T-helper 1 cell treated with Interleukin-12 subunit alpha and Interleukin-12 subunit beta and Interleukin-4 antibody, amounts not matched to agents 30 ng/mL and 1 ng/mL, for 36 hours (primary cell): ENCODE results near the gene WDR48. TPM values are rescaled to one million over a fixed set of nuclear protein-coding genes. Genes with fewer than 3 reads are reported as not detected.

Experiments used
- intact Hi-C: fragments of 100-400 bp; cut with micrococcal nuclease; formaldehyde crosslinking; loops from one replicate; pipeline ENCODE4 v1.15.1; 2024
- total RNA-seq: library from RNA; stranded (reverse); gene quantifications from 2 replicates; pipeline ENCODE4 v1.2.3, GENCODE V29; 2022

Gene WDR48
- total RNA-seq, 1 donor from 2014 or later = 46.4 TPM

DNA sequence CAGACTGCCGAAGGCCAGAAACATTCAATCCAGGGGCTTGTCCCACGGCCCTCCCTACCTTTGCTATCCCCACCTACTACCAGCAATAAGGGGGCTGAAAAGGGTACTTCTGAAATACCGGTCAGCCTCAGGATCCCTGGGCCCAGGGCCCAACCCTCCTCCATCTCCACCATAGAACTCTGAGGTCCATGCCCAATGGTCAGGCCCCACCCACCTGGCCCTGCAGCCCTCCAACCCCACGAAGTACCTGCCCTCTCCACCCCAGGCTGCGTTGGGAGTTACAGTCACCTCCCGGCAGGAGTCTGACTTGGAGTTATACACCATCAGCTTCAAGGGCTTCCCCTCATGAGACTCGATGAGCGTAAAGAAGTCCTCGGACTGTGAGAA lies 48.7 kb downstream of the WDR48 start:
- intact Hi-C loops = no loop called here

DNA sequence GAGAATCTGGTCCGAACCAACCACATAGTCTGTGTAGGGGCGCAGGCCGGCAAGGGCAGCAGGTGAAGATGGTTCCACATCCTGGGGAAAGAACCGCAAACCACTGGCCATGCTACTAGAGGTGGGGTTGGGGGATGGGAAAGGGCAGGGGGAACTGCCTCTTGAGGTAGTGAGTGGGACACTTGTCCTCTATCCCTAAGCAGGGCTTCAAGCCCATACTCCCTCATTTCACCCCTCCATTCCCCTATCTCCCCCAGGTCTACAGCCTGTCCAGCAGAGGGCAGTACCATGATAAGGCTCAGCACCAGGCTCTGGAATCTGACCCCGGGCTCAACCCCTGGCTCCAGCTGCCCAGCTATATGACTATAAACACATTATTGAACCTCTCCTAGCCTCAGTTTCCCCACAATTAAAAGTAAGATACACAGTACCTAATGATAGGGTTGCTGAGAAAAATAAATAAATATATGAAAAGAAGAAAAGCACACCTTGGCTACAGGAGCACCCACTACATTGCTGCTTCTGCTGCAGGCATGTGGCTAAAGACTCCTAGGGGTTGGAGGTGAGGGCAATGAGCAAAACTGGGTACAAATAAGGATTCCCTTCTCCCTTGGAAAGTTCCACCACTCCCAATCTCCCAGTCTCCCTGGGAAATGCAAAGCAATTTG lies 49.3 kb downstream of the WDR48 start:
- intact Hi-C loops = loop anchor here (1.0 kb wide), 3 partner anchors 187 to 277 kb away; no protein-coding TSS in a partner anchor

DNA sequence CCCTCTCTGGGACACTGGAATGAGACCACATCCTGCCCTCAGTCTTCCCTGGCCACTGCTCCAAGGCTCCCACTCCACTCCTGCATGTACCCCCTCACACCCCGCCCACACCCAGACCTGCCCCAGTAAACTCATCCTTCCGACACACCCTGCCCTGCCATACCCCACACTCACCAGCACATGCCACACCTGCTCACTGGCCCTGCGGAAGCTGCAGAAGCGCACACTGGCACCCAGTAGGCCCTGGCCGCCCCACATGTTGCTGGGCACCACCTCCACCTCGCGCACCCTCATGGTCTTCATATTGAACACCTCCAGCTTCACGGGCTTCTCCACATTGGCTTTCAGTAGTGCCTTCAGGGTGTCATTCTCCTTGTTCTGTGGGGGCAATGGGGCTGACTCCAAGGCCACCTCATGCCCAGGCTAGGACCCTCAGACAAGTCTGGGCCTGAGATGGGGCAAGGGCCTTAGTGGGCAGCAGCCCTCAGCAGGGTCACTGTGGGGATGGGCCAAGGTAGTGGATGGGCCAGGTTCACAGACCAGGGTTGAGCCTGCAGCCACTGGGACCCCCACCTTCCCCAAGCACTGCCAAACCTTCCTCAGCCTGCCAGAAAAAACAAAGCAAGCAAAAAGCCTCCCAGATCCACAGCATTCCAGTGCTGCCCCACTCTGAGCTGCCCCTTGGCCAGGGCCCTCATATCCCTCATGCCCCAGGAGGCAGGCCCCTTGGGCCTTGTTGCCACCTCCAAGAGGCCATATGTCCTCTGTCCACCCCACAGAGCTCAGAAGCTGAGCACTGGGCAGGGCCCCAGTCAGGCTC lies 50.9 kb downstream of the WDR48 start:
- intact Hi-C loops = no loop called here

DNA sequence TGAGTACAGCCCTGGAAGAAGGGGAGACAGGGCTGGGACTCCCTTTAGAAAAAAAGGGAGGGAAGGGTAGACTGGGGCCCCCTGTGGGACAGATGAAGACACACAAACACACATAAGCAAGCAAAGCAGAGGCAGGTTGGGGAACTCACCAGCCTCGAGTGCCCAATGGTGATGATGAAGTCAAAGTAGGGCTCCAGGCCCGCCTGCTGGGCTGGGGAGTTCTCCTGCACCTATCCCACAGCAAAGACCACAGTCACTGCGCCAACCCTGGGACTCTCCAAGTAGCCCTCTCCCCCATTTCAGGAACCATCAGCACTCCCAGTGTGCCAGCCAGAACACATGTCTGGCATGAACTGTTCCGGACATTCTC lies 51.5 kb downstream of the WDR48 start:
- intact Hi-C loops = no loop called here

DNA sequence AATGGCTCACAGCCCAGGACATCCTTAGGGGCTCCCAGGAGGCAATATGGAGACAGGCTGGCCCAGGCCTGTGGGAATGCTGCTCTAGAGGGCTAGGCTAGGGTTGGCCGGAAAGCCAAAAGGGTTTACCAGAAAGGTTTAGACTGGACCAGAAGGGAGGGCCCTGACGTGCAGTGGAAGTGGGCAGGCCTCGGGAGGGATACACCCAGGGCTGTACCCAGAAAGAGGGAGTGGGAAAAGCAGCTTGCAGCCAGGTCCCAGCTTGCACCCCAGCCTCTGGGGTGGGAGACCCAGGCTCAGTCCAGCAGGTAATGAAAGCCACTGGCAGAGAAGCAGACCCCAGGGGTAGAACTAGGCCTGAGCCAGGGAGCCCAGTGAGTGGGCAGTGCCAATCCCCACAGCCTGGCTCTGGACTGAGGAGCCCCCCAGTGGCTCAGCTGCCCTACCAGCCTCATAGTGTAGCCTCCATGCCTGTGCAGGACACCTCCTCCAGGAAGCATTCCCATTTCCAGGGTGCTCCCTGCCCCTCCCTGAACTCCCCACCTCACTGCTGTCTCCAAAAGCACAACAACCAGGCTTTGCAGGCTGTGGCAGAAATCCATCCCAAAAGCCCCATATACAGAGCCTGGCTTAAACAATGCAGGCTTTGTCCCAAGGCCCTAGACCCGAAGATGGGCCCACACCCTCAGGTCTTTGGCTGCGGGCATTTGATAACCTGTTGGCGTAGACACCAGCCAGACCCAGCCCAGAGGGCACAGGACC lies 52.2 kb downstream of the WDR48 start:
- intact Hi-C loops = no loop called here

DNA sequence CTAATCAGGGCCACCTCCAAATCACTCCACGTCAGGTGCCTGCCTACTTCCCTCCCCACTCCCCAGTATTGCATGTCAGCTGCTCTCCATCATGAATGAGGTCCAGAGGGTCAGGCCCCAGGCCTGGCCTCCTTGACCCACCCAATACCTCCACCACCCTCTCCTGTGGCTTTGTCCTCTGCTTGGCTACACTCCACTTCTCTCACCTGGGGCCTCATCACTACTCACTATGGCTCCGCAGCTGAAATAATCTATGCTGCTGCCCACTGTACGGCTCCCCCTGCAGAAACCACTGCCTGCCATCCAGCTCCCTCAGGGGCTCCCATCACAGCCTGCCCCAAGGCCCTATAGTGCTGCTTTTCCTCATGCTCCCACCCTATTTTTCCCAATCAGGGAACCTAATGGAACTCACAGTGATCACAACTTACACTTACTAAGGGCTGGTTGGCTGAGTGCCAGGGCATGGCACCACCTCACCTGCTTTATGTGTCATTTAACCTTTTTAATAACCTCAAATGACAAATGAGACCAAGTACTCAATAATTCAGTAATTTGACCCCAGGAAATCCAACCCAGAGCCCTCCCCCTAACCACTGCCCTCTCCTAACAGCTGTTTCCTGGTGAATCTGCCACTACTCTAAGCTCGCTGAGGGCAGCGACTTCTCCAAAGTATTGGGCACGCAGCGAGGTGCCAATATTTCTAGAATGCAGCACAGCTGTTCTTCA lies 53.3 kb downstream of the WDR48 start:
- intact Hi-C loops = no loop called here

DNA sequence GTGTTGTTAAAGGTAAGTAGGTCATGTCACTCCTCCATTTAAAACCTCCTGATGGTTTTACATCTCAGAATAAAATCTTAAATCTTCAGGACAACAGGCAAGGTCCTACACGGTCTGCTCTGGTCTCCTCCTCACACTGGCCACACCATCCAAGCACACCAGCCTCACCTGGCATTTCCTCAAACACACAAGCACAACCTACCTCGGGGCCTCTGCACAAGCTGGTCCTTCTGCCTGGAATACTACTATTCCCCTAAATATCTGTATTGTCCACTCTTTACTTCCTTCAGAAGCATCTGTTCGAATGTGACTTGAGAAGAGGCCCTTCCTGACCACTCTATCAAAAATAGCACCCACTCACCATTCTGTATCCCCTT lies 53.9 kb downstream of the WDR48 start:
- intact Hi-C loops = loop anchor here (2.0 kb wide), 1 partner anchor 969 kb away; the partner anchor contains the start of gene ACAA1

DNA sequence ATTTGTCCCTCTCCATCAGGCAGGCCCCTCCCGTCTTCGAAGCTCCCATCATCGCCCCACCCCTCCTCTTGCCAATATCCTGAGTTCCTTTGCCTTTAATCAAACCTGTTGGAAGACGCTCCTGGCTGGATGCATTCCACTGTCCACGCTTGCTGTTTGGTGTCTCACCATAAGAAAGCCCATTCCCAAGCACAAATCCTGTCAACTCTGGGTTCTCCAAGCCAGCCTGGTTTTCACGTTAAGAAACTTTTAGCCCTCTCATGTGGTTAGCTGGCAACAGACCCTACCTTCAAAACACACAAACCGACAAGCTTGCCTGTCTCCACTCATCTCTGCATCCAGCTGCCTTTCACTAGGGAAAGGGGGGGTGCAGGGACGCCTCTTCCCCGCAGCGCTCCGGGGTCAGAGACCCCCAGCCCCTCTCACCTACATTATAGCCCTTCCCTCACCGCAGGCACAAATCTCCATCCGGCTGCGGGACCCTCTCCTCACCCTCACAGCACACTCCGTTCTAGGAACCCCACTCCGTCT lies 54.5 kb downstream of the WDR48 start:
- intact Hi-C loops = loop anchor here (2.0 kb wide), 1 partner anchor 970 kb away; the partner anchor contains the start of gene ACAA1

DNA sequence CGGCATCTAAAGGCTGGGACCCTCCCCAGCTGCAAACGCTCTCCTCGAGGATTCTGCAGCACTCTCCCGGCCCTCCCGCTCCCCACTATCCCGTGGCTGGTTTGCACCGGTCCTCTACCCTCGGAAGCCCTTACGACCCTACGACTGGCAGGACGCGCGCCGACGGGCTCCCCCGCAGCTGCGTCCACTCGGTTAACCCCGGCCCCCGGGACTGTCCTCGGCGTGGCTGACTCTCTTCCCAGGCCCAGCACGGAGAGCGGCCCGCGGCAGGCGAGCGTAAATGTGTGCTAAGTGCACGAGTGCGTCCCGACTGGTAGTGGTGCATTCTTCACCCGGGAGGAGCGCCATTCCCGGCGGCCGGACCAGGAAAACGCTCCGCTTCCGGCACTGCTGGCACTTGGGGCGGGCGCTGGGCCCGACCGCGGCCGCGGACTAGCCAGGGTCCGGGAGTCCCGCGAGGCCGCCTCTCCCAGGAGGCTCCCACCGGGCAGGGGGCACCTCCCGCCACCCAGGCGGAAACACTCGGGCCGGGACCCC lies 55.1 kb downstream of the WDR48 start:
- intact Hi-C loops = loop anchor here (1.0 to 2.0 kb wide), 2 partner anchors 154 to 970 kb away; partner anchors contain the start of gene ACAA1

DNA sequence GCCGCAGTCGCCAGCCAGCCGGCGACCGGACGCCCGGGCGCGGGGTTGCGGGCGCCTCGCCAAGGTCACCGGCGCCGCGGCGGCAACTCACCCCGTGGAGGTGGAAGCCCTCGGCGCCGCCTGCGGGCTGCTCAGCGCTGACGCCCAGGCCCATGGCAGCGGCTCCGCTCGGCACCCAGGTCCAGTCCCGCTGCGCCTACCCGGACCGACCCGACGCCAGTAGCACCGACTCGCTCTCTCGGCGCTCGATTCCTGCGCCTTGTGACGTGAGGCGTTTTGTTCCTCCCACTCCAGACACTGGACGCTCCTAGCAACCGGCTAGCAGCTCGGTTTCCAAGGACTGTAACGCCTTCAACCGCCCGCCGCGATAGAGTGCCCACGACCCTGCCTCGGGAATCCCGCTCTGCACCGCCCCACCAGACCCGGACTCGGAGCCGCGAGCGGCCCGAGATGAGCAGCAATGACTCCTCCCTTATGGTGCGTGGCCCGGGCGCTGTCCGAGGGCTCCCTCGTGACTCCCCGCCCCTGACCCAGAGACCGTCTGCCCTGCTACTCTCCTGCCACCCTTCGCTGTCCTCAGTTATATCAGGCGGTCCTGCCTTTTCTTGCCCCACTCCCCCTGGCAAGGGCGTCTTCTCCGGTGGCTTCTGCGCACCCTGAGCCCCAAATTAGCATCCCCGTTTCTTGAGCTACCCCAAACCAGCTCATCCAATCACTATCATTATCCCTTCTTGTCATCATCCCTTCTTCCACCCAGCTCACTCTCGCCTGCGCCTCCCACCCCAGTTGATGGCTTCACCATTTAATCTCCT lies 55.8 kb downstream of the WDR48 start, which contains the start of the genes GORASP1 and TTC21A:
Gene GORASP1 (minus strand): TSS at position 240 of the 812 bp plus-strand sequence. CDS start 86 bp downstream, at position 154.
Gene TTC21A (plus strand): TSS at position 293 of the 812 bp plus-strand sequence. CDS start 158 bp downstream, at position 451.
- intact Hi-C loops = loop anchor here (1.0 to 2.0 kb wide), 12 partner anchors 21 to 971 kb away; partner anchors contain the start of genes ACAA1, RPSA, SCN11A and SLC25A38

DNA sequence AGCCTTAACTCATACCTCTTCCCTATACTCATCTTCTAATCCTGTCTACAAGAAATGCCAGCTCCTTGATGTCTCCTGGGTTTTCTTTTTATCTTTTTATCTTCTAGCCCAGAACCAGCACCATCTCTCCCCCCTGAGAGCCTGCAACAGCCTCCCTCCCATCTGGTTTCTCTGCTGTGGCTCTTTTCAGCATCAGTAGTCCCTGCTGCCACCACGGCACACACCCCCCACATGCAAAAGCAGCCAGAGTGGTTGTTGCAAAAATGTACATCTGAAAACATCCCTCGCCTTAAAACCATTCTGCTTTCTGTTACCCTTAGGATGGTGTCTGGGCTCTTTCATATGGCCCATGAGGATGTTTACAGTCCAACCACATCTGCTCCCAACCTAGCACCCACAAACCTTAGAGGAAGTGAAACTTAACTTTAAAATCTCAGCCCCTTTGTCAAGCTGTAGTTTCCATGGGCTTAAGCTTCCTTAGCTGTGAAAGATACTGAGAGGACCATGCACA lies 56.4 kb downstream of the WDR48 start:
- intact Hi-C loops = loop anchor here (1.0 kb wide), 10 partner anchors 20 to 298 kb away; partner anchors contain the start of genes RPSA, SCN11A and SLC25A38

DNA sequence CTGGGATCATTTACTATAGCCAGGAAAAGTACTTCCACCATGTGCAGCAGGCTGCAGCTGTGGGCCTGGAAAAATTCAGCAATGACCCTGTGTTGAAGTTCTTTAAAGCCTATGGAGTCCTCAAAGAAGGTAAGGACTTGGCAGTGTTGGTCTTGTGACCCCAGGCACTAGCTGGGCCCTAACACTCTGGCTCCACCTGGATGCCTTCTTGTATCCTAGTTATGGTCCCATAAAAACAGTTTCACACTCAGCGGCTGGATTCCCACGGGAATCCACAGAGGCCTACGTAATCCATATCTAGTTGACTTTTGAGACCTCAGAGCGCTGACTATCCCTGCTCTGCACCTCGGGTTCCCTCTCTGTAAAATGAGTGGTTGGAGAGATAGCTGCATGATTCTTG lies 57.3 kb downstream of the WDR48 start:
- intact Hi-C loops = no loop called here

DNA sequence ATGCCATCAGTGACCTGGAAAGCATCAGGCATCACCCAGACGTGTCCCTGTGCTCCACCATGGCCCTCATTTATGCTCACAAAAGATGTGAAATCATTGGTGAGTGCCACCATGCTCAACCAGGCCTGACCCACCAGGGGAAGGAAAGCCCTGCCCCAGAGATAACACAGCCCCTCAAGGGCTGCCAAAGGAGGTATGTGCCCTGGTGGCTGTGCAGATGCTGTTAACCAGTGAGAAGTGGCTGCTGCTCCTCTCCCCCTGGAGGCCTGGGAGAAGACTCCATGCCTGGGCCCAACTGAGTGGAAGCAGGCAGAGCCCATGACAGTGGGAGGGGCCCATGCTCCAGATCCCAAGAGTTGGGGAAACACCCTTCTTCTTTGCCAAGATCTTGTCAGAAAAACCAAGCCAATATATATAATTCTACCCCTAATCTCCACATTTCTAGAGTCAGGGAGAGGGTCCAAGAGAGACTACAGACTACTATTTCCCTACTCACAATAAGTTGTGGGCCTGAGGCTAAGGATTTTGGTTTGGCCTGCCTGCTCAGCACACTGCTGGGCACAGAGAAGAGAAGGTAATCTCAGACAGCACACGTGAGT lies 58.3 kb downstream of the WDR48 start:
- intact Hi-C loops = no loop called here

DNA sequence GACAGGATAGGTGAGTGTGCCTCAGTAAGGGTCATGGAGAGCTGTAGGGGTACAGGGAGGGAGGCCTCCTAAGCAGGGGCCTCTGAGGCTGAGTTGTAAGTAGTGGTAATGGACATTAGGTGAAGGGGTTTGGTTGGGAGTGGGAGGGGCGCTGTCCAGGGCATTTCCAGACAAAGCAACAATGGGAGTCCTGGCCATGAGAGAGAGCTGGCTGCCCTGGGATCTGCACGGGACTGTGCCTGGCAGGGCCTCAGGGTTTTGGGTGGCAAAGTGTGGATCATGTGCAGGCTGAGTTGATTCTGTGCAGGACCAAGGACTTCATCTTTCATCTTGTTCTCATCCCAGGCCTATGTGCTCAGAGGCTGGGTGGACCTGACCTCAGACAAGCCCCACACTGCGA lies 60.3 kb downstream of the WDR48 start:
- intact Hi-C loops = no loop called here

DNA sequence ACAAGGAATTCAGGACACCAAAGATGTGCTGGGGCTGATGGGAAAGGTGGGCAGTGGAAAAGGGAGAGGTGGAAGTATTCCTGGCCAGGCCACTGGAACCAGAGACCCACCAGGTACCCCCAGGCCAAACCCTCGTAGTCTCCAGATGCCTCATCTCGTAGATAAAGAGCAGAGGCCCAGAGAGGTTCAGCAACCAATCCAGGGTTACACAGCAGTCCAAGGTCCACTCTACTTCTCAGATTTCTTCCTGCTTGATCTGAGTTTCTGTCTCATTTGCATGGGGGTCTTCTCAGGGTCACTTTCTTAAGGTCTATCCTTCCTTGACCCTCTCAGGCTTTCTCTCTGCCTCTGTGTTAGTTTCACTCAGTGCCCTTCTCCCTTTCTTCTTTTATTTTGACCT lies 60.7 kb downstream of the WDR48 start:
- intact Hi-C loops = no loop called here

DNA sequence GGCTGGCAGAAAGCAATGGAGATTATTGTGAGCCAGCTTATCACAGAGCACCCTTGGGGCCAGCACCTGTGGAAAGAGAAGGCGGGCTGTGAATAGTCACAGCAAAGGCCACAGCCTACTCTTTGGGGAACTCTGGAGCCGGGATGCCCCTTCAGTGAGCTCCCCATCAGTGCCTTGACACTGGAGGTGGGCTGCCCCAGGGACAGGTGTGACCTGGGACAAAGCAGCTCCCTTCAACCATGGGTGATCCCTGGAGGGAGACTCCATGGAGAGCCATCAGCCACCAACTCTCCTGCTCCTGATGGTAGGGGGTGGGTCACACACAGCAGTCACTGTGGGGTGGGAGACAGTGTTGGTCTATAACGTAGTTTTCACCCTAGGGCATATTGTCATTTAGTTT lies 61.5 kb downstream of the WDR48 start:
- intact Hi-C loops = no loop called here

DNA sequence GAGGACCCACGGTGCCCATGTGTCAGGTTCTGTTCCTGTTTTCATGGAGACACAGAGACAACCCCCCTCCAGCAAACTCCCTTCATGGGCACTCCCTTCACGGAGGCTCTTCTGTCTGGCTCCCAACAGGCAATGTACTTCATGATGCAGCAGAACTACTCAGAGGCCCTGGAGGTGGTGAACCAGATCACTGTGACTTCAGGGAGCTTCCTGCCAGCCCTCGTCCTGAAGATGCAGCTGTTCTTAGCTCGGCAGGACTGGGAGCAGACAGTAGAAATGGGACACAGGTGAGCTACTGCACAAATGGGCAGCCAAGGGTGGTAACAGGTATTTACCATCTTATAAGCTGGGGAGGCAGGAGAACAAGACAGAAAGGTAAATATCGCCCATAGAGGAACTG lies 62.6 kb downstream of the WDR48 start:
- intact Hi-C loops = no loop called here

DNA sequence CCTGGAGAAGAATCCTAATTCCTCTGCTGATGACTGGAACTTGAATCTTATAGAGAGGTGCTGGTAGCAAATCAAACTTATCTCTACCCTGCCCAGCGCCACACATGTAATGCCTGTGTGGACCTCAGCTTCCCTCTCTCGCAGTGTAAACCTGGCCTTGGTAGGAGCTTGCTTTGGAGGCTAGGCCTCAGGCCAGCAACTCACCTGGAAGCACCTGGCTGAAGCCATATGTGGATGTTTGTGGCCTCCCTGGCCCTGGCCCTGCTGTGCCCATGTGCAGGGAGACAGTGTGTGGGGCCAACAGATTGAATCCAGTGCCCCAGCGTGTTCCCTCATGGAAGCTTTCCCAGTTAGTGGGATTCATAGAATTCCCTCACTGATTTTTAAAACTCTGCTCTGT lies 64.1 kb downstream of the WDR48 start:
- intact Hi-C loops = no loop called here

DNA sequence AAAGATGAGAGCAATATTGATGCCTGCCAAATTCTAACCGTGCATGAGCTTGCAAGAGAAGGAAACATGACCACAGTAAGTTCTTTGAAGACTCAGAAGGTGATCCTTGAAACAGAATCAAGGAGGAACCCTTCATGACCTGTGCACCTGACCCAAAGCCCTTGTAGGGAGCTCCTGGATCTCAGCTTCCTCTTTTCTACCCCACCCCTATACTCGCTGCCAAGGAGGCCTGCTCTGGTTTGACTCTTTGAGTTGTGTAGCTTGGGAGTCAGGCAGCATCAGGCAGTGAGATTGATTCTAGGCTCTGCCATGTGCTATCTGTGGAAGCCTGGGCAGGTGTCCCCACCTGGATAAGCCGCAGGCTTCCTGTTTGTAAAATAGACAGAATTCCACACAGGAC lies 66.3 kb downstream of the WDR48 start:
- intact Hi-C loops = no loop called here
